Activated T-helper 1 cell treated with anti-CD3 and anti-CD28 coated beads, Interleukin-2, amount 50 U/mL, for 16 hours (primary cell): ENCODE measurements around the gene PTPRN.
"Not testable (repeated sequence)": the region's sequence is repeated elsewhere in the genome, so short reads cannot be mapped to it uniquely, and the experiment has no call there.

Experiments
- DNase-seq, 2 donors: peaks; one replicate each; pipeline ENCODE4 v3.0.0-alpha.2; 2020; ENCODE audit warnings: low read depth in 1 of 2, low spot score in 1 of 2

Gene PTPRN

DNA sequence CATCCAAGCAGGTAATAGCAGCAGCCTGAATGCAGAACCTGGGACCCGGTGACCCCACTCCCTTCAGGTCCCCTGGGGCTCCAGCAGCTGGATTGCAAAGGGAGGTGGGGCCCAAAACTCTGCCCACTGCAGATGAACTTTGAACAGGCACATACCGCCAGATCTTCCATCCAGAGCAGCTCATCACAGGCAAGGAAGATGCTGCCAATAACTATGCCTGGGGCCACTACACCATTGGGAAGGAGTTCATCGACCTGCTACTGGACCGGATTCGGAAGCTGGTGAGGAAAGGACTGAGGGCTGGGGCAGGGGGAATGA is 39.2 kb downstream of the PTPRN start:
- DNase-seq: no peak

DNA sequence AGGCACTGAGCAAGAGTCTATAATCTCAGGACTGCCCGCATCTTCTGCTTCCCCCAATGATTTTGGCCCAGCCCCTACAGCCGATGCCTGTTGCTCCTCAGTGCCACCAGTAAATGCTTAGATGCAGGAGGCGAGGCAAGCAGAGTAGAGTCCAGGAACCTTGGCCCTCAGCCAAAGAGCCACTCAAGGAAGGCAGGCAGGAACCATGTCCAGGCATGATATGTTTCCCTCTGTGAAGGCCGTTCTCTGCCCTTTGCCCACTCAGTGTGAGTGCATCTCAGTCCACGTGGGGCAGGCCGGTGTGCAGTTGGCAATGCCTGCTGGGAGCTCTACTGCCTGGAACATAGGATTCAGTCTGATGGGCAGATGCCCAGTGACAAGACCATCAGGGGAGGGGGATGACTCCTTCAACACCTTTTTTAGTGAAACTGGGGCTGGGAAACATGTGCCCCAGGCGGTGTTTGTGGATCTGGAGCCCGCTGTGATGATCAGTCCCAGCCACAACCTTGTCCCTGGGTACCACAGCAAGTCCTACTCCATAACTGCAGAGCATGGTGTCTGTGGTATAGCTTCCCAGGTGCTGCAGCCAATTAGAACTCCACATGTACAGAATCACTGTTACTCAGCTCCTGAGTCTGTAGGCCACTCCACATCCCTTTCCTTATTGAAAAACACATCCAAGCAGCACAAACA is 39.7 kb downstream of the PTPRN start:
- no peak for DNase-seq

DNA sequence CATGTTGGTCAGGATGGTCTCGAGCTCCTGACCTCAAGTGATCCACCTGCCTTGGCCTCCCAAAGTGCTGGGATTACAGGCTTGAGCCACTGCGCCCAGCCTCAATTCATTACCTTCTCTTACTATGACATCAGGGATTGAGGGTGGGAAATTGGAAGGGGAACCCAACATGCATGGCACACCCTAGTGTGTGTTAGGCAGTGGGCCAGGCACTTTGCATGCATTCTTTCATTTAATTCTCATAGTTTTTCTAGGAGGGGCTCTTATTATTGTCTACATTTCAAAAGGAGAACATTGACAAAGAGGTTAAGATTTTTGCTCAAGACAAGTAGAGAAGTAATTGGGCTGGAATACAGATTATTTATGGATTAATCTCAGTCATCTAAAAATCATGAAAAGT is 40.9 kb downstream of the PTPRN start:
- DNase-seq: no peak

DNA sequence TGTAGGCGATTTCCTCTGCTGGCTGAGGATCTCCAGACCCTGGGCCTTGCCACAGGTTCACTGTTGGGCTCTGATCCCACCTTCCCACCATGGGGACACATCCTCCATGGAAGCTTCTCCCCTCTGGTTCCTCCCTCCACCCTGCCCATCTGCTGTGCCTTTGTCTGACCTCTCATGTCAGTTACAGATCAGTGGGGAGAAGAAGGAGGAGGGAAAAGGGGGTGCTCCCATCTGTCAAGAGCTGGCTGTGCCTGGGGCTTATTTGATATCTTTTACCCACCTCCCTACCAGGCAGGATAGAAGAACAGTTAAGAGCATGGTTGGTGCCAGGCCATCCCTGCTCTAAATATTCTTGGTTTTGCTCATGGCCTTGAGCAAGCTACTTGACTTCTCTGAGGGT is 42.3 kb downstream of the PTPRN start:
- DNase-seq: no peak

DNA sequence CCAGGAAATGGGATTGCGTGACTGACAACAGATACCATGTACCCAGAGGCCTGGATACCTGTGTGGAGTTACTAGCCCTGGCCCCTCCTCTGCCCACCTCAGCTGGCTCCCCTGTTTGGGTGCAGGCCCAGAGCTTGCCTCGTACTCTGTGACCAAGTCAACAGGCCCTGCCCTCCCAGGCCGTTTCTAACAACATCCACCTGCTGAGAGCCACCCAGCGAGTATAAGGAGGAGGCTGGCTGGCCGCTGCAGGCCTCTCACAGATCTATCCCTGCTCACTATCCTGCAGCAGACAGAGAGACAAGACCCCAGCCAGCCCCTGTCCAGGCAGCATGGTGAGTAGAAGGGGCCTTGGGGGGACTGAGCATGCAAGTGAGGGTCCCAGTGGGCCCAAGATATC is 43.0 kb downstream of the PTPRN start:
- DNase-seq: no peak

DNA sequence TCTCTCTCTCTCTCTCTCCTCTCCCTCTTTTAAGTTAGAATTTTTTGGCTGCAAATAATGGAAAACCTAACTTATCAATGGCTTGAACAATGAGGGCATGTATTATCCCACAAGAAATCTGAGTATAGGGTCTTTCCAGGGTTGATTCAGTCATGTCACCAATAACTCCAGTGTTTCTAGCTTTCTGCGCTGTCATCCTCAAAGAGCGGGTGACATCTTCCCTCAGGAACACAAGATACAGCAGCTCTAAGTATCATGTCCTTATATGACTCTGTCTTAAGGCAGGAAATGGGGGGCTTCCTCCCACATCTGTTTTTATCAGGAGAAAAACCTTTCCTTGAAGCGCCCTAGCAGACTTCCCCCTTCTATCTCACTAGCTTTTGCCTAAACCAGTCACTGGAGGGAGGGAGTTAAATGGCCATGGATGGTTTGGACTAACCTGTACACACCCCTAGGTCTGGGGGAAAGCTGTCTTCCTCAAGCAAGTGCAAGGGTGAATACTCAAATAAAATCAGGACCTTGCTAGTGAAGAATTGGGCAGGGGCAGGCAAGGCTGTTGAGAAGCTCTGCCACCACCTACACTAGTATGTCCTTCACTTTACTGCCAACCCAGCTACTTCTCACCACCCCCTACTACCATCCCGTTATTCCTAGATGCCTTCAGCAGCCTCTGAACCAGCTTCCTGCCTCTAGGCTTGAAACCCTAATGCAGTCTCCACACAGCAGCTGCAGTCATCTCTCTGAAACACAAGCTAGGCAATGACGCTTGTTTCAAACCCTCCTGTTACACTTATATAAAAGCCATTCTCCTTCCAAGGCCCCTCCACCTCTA is 48.0 kb downstream of the PTPRN start:
- no peak for DNase-seq

DNA sequence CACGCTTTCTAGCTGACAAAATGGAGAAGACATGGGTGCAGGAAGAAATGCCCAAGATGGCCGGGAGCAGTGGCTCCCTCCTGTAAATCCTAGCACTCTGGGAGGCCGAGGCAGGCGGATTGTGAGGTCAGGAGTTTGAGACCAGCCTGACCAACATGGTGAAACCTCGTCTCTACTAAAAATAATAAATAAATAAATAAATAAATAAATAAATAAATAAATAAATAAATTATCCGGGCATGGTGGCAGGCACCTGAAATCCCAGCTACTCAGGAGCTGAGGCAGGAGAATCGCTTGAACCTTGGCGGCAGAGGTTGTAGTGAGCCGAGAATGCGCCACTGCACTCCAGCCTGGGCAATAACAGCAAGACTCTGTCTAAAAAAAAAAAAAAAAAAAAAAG is 50.3 kb downstream of the PTPRN start:
- not testable (repeated sequence) for DNase-seq

DNA sequence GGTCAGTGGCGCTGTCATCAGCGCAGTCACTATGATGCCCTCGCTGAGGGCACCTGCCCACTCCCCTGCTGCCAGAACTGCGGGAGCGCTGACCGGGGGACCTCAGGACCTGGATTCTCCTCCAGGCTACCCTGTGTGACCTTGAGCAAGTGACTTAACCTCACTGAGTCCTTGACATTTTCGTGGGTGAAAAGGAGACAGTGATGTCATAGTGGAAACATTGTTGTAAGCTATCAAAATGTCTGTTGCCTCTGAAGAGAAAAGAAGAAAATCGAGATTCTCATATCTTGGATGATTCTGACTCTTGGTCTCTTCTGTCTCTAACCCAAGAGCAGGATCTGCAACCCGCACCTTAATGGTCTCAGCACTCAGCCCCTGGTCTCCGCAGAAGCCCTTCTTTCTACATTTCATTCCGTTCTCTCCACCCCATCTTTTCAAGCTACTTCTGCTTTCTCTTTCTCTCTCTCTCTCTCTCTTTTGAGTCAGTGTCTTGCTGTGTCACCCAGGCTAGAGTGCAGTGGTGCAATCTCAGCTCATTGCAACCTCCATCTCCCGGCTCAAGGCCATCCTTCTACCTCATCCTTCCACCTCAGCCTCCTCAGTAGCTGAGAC is 54.5 kb downstream of the PTPRN start:
- no peak for DNase-seq

DNA sequence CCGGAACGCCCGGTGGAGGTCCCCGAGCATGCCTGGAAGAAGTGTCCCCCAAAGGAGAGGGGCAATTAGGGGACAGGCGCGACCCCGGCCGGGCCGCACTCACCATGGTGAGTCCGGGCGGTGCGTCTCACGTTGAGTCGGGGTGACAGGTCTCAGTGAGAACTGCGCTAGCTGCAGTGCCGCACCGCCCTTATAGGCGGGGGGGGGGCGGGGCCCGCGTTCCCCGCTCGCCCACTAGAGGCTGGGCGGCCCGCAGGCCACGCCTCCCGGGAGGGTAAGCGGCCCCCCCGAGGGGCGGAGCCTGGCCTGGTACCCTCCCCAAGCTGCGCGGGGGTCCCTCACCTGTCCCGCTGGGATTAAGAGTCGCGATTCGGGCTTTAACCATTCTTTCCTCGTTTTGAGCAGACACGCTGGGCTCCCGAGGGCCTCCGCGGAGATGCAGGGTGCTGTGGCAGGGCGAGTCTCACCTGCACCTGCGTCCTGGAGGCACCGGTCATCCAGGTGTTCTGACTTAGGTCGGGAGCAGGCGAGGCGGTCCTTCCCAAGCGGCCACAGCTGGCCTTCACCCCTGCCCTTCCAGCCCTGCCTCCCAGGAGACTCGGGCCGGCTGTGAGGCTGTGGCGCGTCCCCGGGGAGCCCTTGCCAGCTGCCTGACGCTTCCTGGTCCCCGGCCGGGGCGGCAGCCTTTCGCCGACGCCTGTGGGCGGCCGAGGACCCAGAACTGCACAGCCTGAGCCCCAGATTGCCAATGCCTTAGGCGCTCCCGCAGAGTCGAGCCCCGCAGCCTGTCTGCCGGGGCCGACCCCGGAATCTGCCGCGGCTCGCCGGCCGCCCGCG is 55.2 kb downstream of the PTPRN start, which contains the start of gene TUBA4A:
TSS of gene TUBA4A (minus strand) at position 166 of the 837 bp plus-strand sequence. CDS start at position 106, 60 bp downstream.
- DNase-seq: peak; percentile 81 to 87

DNA sequence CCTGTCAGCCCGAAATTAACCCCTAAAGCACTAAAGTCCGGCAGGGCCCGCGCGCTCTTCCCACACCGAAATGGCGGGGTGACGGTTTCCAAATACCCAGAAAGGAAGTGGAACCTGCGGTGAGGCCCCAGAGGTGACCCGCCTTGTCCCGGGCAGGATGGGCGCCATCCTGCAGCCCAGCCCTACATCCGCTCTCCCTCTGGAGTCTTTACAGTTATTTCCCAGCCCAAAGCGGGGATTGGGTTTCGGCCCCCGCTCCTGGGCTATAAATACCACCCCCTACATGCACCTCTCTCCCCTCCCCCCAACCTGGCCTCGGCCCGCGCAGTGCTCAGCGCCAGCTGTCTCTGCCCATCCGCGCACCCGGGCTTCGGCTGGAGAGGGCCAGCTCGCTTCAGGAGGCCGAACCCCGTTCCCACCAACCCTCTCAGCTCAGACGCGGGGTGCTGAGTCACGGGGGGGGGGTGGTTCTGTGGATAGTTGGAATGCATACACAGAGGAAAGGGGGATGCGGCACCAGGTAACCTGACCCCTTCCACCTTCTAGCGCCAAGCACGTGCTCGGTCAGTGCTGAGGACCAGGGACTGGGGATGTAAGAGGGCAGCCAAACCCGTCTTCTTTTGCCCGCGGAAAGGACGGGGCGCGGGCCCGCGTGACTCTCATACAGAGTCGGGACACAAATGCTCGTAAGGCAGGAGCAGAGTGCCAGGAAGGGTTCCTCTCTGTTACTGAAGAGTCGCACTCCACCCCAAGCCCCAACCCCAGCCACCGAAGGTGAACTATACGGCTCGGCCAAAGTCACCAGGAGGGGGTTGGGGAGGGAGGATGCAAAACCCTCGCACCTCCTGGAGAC is 56.1 kb downstream of the PTPRN start, which contains the start of gene TUBA4B:
TSS of gene TUBA4B (plus strand) at position 344 of the 853 bp plus-strand sequence. CDS start at position 509, 165 bp downstream.
- no peak for DNase-seq

DNA sequence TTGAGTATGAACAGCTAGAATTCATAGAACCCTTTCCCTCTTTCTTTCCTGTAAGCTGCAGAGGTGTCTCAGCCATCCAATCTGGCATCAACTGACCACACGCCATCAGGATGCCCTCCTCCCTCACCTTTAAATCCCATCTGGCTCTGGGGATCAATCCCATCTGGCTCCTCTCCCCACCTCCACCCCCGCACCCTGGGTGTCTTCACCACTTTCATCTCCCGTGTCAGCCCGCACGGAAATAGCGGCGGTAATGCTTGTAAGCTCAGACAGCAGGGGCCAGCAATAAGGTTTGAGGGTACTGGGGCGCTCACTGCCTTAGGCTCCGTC is 56.7 kb downstream of the PTPRN start:
- no peak for DNase-seq

DNA sequence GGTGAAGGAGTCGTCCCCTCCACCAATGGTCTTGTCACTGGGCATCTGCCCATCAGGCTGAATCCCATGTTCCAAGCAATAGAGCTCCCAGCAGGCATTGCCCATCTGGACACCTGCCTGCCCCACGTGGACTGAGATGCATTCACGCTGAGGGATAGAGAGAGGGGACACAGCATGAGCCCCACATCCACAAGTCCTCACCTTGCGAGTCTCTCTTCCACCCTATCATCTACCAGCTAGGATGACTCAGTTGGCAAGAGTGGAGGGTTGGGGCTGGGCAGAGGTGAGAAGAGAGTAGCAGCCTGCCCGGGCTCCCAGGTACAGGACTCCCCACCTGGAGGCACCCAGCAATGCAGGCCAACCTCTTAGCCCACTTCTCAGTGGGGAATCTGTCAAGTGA is 57.1 kb downstream of the PTPRN start:
- no peak for DNase-seq

DNA sequence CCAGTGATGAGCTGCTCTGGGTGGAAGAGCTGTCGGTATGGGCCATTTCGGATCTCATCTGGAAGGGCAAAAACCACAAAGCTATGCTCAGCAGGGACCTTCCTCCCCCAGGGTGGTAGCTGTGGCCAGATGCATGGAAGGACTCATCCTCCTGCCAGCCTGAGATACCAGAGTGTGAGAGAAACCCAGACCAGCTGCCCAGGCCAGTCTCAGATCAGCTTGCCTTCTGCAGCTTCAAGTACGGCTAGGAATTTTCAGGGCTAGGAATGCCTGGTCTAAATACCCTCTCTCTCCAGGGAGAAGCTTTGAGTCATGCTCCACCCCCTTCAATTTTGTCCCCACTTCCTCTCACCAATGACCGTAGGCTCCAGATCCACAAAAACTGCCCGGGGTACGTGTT is 57.5 kb downstream of the PTPRN start:
- DNase-seq: no peak

DNA sequence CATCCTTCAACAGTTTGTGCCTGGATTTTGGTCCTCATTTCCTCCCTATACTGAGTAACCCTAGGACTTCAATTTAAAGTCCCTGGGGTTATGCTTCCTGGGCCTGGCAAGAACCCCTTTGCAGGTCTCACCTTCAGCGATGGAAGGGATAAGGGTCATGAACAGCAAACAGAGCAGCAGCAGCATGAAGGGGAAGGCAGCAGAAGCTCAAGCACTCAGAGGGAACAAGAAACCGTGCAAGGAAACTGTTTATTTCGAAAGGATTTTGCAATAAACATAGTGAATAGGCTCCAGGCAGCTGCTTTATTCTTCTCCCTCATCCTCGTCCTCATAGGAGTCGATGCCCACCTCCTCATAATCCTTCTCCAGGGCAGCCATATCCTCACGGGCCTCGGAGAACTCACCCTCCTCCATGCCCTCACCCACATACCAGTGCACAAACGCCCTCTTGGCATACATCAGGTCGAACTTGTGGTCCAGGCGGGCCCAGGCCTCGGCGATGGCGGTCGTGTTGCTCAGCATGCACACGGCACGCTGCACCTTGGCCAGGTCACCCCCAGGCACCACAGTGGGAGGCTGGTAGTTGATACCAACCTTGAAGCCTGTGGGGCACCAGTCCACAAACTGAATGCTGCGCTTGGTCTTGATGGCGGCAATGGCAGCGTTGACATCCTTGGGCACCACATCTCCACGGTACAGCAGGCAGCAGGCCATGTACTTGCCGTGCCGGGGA is 59.0 kb downstream of the PTPRN start:
- DNase-seq: no peak

DNA sequence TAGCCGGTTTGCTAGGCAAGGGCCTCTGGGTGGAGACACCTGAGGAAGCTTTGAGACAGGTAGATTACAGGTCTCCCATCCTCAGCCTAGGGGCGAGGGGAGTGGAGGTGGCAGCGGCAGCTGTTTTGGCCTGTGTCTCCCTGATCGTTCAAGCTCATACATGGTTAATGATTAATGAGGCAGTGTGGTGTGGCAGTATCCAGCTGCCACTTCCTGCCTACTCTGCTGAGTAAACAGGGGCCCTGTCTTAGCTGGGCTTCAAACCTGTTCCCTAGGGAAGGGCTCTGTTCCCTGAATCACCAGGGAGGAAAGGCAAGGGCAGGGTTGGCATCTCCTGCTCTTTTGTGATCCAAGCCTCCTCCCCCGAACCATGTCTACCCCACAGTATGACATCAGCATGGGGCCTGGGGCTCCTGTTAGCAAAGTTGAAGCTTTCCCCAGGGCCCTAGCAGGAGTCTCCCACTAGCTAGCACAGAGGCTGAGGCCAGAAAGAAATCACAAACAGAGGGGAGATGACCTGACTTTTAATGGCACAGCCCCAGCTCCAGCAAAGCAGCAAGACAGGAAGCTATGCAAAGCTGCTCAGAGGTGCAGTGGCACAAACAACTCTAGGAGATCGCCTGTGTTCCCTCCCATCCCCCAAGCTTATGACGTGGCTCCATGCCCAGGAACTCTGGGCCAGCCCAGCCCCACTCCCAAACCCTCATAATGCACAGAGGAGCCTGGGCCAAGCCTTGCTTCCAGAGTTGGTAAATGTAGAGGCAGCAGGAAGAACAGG is 59.8 kb downstream of the PTPRN start:
- DNase-seq: no peak

DNA sequence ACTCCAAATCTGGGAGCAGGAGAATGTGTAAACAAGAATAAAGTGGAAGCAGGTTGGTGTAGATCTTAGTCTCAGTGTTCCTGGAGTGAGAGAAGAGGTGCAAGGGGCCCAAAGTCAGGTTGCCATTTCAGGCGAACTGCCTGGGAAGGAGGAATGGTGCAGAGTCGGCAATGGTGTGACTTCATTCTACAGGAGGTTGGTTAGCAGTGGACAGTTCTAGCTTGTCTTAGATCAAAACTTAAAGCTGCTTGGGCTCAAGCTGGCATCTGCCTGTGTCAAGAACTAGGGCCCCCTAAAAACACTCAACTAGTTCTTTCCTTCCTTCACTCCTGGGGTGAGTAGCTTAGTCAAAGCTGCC is 60.4 kb downstream of the PTPRN start:
- DNase-seq: no peak

DNA sequence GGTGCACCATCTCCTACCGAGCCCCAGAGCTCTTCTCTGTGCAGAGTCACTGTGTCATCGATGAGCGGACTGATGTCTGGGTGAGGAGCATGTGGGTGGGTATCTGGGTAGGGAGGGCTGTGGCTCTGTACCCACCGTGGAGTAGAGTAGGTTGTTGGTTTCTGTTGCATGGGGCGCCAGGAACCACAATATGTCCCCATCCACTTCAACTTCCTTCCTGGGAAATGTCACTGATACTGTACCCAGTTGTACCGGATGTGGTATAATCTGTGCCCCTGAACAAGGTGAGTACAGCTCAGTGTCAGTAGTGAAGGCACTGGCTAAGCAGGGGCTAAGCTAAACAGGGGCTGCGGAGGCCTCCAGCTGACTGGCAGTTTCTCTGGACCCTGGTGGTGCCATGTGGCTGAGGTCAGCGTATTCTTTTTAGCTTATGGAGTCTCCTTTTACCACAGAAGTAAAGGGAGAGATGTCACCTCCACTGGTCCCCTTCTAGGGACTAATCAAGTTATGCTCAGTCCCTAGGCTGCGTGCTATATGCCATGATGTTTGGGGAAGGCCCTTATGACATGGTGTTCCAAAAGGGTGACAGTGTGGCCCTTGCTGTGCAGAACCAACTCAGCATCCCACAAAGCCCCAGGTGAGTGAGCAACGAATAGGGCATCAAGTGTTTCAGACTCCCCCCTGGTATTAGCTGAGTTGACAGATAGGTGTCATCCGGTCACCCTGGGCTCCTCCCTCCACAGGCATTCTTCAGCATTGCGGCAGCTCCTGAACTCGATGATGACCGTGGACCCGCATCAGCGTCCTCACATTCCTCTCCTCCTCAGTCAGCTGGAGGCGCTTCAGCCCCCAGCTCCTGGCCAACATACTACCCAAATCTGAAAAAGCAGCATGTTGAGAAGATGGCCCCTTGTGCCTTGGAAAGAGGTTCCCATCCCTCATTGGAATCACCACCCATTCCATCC is 61.2 kb downstream of the PTPRN start:
- peak; percentile 30 to 45 for DNase-seq

DNA sequence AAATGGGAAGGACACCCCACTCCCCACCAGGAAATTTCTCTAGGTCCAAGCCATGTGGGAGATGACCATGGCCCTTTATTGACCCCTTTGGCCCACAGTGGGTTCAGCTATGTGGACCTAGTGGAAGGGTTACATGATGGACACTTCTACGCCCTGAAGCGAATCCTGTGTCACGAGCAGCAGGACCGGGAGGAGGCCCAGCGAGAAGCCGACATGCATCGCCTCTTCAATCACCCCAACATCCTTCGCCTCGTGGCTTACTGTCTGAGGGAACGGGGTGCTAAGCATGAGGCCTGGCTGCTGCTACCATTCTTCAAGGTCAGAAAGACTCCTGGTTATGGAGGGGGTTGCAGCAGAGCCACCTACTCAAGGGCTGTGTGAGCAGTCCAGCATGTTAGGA is 62.6 kb downstream of the PTPRN start:
- no peak for DNase-seq
